Mucosa of rectum (tissue), 2 donors: ENCODE results near the gene NT5C2.
"Not testable (repeated sequence)": the region's sequence is repeated elsewhere in the genome, so short reads cannot be mapped to it uniquely, and the experiment has no call there.

Experiments
- H3K27ac ChIP-seq, 2 donors: one replicate each; pipeline ENCODE4 v1.7.0; 2013; ENCODE audit warnings: inconsistent platforms in 2 of 2, low read depth in 2 of 2, low read length in 2 of 2
- H3K27me3 ChIP-seq, 2 donors: one replicate each; pipeline ENCODE4 v1.7.0; 2013; ENCODE audit warnings: low read length in 2 of 2; ENCODE audit not compliant: control insufficient read depth in 2 of 2, insufficient read depth in 2 of 2
- H3K36me3 ChIP-seq, 2 donors: one replicate each; pipeline ENCODE4 v1.7.0; 2013; ENCODE audit warnings: low read length in 2 of 2; ENCODE audit not compliant: control insufficient read depth in 2 of 2, insufficient read depth in 2 of 2
- H3K4me1 ChIP-seq, 2 donors: one replicate each; pipeline ENCODE4 v1.7.0; 2013; ENCODE audit warnings: low read length in 2 of 2, mild to moderate bottlenecking in 1 of 2; ENCODE audit not compliant: control insufficient read depth in 2 of 2, insufficient read depth in 2 of 2
- H3K4me3 ChIP-seq, 2 donors: one replicate each; pipeline ENCODE4 v1.7.0; 2013; ENCODE audit warnings: low read length in 2 of 2
- H3K9ac ChIP-seq, 2 donors: one replicate each; pipeline ENCODE4 v1.7.0; 2013; ENCODE audit warnings: low read length in 2 of 2, low read depth in 1 of 2, mild to moderate bottlenecking in 1 of 2
- H3K9me3 ChIP-seq, 2 donors: one replicate each; pipeline ENCODE4 v1.7.0; 2013; ENCODE audit warnings: low read length in 2 of 2; ENCODE audit not compliant: control insufficient read depth in 2 of 2
- donor health status: healthy.
- donor health status: Normal muscosa, but diverticular disease.

The NT5C2 gene

GRCh38 chr10:103171278-103171677, 21.8 kb downstream of the NT5C2 start:
- Histone ChIP-seq H3K36me3 (peaks cover 19 to 45% of the 10 kb centered on the region in 2 donors), H3K27ac (no peak overlapping the region)

DNA sequence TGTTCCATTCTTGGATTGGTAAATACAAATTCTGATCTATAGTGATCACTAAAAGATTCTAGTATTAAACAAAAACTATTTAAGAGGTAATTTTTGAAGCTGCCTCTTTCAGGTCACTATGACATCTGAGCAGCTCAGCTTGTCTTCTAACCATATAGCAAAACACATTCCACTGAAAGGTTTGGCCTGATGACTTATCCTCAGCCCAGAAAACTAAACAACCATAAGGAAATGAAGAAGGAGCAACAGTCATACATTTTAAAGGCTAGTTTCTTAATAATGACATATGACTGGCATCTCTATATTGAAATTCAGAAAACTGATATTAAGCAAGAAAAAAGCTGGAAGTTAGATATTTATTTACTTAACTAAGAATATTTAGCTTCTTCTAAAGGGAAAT, 24.6 kb downstream of the NT5C2 start:
- H3K4me3 ChIP-seq, result no peak overlapping the region
- H3K4me1 ChIP-seq, result peaks cover 0 to 2% of the 10 kb centered on the region in 2 donors
- H3K27ac ChIP-seq, result no peak overlapping the region
- H3K27me3 ChIP-seq, result no peaks in the 10 kb centered on the region
- no peaks in the 10 kb centered on the region for H3K9me3 ChIP-seq
- H3K36me3 ChIP-seq, result peaks cover 11 to 44% of the 10 kb centered on the region in 2 donors
- H3K9ac ChIP-seq, result no peak overlapping the region

More at GRCh38 chr10:103171278-103171677, 21.8 kb downstream of the NT5C2 start:
- no peaks in the 10 kb centered on the region for H3K9me3 ChIP-seq
- no peaks in the 10 kb centered on the region for H3K27me3 ChIP-seq
- no peak overlapping the region for H3K9ac ChIP-seq
- peaks cover 0 to 2% of the 10 kb centered on the region in 2 donors for H3K4me1 ChIP-seq
- H3K4me3 ChIP-seq, result no peak overlapping the region

DNA sequence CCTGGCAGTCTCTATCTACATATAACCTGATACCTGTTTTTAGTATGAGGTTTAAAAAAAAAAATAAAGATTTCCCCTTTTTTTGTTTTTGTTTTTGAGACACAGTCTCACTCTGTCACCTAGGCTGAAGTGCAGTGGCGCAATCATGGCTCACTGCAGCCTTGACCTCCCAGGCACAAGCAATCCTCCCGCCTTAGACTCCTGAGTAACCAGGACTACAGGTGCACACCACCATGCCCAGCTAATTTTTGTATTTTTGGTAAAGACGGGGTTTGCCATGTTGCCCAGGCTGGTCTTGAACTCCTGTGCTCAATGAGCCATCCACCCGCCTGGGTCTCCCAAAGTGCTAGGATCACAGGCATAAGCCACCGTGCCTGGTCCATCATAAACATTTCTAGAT, 25.5 kb downstream of the NT5C2 start:
- H3K27ac ChIP-seq, H3K4me3 ChIP-seq, H3K4me1 ChIP-seq, H3K9me3 ChIP-seq, H3K9ac ChIP-seq, H3K27me3 ChIP-seq: not testable (repeated sequence)
- H3K36me3 ChIP-seq, result peaks cover 7 to 38% of the 10 kb centered on the region in 2 donors

DNA sequence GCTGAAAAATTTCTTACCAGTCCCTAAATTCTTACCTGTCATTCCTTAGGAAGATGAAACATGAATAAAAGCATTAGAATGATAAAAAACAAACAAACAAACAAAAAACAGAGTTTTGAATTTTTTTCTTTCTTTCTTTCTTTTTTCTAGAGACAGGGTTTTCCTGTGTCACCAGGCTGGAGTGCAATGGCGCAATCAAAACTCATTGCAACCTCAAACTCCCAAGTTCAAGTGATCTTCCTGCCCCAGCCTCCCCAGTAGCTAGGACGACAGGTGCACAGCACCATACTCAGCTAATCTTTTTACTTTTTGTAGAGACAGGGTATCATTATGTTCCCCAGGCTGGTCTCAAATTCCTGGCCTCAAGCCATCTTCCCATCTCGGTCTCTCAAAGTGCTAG, 26.5 kb downstream of the NT5C2 start:
- H3K36me3 ChIP-seq, result peaks cover 7 to 36% of the 10 kb centered on the region in 2 donors
- H3K27ac ChIP-seq, result no peak overlapping the region
- no peak overlapping the region for H3K4me3 ChIP-seq
- H3K4me1 ChIP-seq, result peaks cover 0 to under 1% of the 10 kb centered on the region in 2 donors
- no peak overlapping the region for H3K9ac ChIP-seq
- no peaks in the 10 kb centered on the region for H3K27me3 ChIP-seq
- H3K9me3 ChIP-seq, result no peaks in the 10 kb centered on the region

DNA sequence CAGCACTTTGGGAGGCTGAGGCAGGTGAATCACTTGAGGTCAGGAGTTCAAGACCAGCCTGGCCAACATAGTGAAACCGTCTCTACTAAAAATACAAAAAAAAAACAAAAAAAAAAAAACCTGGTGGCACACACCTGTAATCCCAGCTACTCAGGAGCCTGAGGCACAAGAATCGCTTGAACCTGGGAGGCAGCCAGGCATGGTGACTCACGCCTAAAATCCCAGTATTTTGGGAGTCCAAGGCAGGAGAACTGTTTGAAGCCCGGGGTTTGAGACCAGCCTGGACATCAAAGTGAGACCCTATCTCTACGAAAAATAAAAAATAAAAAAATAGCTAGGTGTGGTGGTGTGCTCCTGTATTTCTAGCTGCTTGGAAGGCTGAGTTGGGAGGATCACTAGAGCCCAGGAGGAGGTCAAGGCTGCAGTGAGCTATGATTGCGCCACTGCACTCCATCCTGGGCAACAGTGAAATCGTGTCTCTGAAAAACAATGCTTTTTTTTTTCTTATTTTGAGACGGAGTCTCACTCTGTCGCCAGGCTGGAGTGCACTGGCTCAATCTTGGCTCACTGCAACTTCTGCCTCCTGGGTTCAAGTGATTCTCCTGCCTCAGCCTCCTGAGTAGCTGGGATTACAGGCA, 29.2 kb downstream of the NT5C2 start:
- H3K4me3 ChIP-seq, H3K4me1 ChIP-seq, H3K27ac ChIP-seq, H3K9me3 ChIP-seq, H3K9ac ChIP-seq, H3K27me3 ChIP-seq: not testable (repeated sequence)
- H3K36me3 ChIP-seq, result peaks cover 2 to 32% of the 10 kb centered on the region in 2 donors

DNA sequence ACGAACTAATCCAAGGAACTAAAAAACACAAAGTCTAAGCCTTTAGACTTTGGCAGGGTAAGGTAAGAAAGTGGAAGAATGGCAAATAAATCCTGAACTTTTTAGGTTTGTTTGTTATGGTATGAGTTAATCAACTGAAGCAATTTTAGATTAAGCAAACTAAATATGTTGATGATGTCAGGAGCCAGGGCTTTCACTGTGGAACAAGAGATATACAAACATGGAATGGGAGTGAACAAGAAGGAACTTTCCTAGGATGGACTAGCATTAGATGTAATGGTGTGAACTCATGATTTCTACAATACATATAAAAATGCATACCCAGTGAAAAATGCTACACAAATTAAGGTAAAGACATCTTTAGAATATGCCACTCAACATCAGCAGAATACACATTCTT, 35.8 kb downstream of the NT5C2 start:
- no peak overlapping the region for H3K4me3 ChIP-seq

DNA sequence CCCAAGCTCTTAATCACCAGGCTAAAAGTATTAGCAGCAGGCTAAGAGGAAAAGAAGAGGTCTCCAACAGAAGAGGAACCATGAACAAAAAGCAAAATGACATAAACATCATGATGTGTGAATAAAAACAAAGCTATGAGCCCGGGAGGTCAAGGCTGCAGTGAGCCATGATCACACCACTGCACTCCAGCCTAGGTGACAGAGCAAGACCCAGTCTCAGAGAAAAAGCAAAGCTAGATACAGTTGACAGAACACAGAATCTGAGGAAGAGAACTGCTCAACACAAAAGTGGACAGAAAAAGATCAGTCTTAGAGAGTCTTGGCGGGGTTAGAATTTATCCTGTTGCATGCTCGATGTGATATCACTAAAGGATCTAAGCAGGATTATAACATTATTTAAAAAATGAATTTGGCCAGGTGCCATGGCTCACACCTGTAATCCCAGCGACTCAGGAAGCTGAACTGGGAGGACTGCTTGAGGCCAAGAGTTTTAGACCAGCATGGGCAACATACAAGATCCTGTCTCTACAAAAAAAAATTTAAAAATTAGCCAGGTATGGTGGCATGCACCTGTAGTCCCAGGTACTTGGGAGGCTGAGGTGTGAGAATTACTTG, 37.5 kb downstream of the NT5C2 start:
- peaks cover 3 to 13% of the 10 kb centered on the region in 2 donors for H3K36me3 ChIP-seq
- H3K27ac ChIP-seq, result no peak overlapping the region
- no peaks in the 10 kb centered on the region for H3K9me3 ChIP-seq
- H3K9ac ChIP-seq, result no peak overlapping the region
- no peak overlapping the region for H3K4me3 ChIP-seq
- no peaks in the 10 kb centered on the region for H3K27me3 ChIP-seq
- H3K4me1 ChIP-seq, result peaks cover 0 to 3% of the 10 kb centered on the region in 2 donors

More for the DNA sequence above, 35.8 kb downstream of the NT5C2 start:
- Histone ChIP-seq H3K9me3 (no peaks in the 10 kb centered on the region), H3K4me1 (peaks cover 0 to 3% of the 10 kb centered on the region in 2 donors), H3K27ac (no peak overlapping the region), H3K9ac (no peak overlapping the region), H3K27me3 (no peaks in the 10 kb centered on the region), H3K36me3 (peaks cover 3 to 20% of the 10 kb centered on the region in 2 donors)

GRCh38 chr10:103154521-103155299, 38.4 kb downstream of the NT5C2 start:
- Histone ChIP-seq H3K36me3 (peaks cover 3 to 13% of the 10 kb centered on the region in 2 donors), H3K4me1 (peaks cover 0 to 3% of the 10 kb centered on the region in 2 donors), H3K4me3 (no peak overlapping the region), H3K27me3 (no peaks in the 10 kb centered on the region), H3K27ac (no peak overlapping the region), H3K9me3 (no peaks in the 10 kb centered on the region), H3K9ac (no peak overlapping the region)

GRCh38 chr10:103153302-103154197, 39.5 kb downstream of the NT5C2 start:
- H3K9ac ChIP-seq, result no peak overlapping the region
- H3K36me3 ChIP-seq, result peaks cover 3 to 9% of the 10 kb centered on the region in 2 donors
- no peak overlapping the region for H3K4me3 ChIP-seq
- H3K9me3 ChIP-seq, result no peaks in the 10 kb centered on the region
- peaks cover 0 to 3% of the 10 kb centered on the region in 2 donors for H3K4me1 ChIP-seq
- H3K27ac ChIP-seq, result peak overlapping the region in 1 of 2 donors; percentile 39
- H3K27me3 ChIP-seq, result no peaks in the 10 kb centered on the region
